ENCODE measurements around the gene MINAR1. TPM values are rescaled to one million over a fixed set of nuclear protein-coding genes. Genes with fewer than 3 reads are reported as not detected.

Gene MINAR1, protein sequence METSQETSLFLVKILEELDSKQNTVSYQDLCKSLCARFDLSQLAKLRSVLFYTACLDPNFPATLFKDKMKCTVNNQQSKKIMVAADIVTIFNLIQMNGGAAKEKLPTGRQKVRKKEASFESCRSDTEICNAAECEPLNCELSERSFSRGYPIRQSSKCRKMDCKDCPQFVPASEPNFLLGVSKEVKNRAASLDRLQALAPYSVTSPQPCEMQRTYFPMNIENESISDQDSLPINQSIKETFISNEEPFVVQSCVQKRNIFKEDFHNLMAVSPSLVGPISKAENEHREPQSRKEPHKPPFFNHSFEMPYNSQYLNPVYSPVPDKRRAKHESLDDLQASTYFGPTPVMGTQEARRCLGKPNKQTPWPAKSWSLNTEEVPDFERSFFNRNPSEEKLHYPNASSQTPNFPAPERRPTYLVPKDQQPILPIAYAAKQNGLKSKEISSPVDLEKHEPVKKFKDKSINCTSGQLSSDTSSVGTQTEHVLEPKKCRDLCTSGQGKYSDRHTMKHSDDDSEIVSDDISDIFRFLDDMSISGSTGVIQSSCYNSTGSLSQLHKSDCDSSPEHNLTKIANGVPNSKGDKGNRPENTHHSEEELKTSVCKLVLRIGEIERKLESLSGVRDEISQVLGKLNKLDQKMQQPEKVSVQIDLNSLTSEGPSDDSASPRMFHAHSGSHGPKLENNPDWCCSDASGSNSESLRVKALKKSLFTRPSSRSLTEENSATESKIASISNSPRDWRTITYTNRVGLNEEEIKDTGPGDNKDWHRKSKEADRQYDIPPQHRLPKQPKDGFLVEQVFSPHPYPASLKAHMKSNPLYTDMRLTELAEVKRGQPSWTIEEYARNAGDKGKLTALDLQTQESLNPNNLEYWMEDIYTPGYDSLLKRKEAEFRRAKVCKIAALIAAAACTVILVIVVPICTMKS
- 0.17 TPM for polyA plus RNA-seq (2012; ENCODE audit: missing spikeins)

DNA sequence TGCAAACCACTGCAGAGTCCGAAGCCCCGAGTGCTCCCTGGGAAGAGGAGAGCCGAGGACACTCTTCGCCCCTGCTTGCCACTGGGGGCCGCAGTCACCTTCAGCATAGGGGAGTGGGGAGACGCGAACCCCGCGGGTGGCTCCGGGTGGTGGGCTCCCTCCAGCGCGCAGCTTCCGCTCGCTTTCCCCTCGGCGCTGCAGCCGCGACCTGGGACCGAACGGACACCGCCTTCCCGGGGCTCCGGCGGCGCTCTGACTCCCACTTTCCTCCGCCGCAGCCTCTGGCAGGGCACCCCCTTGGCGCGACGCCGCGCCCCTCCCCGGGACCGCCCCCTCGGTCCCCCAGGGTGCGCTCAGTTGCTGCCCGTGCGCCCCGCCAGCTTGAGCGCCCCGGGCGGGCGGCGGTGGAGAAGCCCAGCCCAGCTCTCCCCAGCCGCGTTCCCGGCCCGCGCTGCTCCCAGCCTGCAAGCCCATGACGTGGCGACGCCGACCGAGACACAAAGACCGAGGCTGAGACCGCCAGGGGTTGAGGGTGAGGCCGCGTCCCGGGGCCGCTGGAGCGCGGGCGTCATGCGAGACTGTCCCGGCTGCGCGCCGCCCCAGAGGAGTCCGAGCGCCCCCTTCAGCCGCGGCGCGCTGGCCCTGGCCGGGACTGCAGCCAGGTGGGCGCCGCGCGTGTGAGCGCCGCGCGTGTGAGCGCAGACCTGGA lies at the start of gene MINAR1:
TSS of gene MINAR1 (plus strand) at position 701 of the 709 bp plus-strand sequence. CDS start 23,812 bp downstream, outside the sequence.
- FAIRE-seq = no peak

DNA sequence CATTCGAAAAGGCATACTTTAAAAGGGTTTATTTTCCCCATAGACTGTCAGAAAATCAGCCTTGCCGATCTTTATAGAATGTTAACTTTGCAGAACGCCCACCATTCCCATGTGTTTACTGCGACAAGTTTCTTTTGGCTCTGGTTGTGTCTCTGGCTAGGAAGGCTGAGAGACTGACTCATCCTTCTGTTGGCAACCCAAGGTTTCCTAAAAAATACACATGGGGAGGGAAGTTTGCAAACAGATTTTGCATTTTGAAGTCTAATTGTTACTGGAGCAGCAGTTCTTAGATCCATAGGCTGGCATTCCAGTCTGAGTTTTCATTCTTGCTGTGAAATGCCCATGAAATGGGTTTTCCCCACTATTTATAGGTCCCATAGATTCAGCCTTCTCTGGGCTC lies 37.9 kb upstream of the MINAR1 start:
- no peak for DNase-seq (ENCODE audit: insufficient read length)
- FAIRE-seq = no peak
- no peak for TF ChIP-seq POLR2A (IDR thresholded peaks at IDR 0.05; ENCODE audit: low read depth, low read length)
- no peak for TF ChIP-seq TAF1 (IDR thresholded peaks at IDR 0.05; ENCODE audit: borderline replicate concordance, low read depth, low read length)
- TF ChIP-seq POLR2AphosphoS5 (IDR thresholded peaks at IDR 0.05; ENCODE audit: low read depth, low read length) = no peak

More for the DNA sequence above, at the start of gene MINAR1:
- no peak for TF ChIP-seq POLR2AphosphoS5 (IDR thresholded peaks at IDR 0.05; ENCODE audit: low read depth, low read length)
- TF ChIP-seq TAF1 (IDR thresholded peaks at IDR 0.05; ENCODE audit: borderline replicate concordance, low read depth, low read length) = no peak
- TF ChIP-seq POLR2A (IDR thresholded peaks at IDR 0.05; ENCODE audit: low read depth, low read length) = no peak
- DNase-seq (ENCODE audit: insufficient read length) = no peak

DNA sequence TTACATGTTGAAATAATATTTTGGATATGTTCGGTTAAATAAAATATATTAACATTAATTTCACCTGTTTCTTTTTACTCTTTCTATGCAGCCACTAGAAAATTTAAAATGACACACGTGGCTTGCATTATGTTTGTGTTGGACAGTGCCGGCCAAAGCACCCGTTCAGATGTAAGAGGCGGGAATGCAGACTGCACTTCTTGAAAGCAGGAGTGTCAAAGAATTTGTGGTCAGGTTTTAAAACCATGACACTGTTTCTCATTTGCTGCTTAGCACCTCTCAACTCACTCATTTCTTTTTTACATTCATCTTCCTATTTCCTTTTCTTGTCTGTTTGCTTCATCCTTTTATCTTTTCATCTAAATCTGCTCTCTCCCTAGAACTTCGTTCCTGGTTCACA lies 35.3 kb upstream of the MINAR1 start:
- FAIRE-seq = no peak
- TF ChIP-seq POLR2A (IDR thresholded peaks at IDR 0.05; ENCODE audit: low read depth, low read length) (no peak), POLR2AphosphoS5 (IDR thresholded peaks at IDR 0.05; ENCODE audit: low read depth, low read length) (no peak), TAF1 (IDR thresholded peaks at IDR 0.05; ENCODE audit: borderline replicate concordance, low read depth, low read length) (no peak)

DNA sequence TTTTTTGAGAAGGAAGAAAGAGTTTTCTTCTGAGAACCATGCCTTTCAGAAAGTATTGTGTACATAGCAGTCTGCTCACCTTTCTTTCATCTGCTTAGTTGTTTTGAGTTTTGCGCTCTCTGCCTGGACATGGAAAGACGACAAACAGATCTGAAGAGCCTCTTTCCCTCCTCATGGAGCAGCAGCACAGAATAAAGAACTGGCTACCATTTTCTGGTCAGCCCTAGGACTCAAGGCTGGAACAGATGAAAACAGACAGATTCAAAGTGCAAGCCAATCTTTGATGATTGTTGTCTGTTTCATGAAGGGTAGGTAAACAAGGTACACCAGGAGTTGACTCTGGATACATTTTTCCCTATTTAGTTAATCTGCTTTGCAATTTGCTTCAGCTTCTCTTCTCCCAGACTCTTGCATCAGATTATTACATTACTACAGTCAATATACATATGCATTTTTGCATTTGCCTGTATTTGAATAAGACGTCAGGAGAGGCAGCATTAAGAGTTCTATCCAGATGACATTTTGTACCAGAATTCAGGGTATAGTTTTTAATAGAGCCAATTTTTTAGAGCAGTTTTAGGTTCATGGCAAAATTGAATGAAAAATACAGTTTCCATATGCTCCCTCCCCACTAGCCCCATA lies 34.7 kb upstream of the MINAR1 start:
- FAIRE-seq = no peak
- TF ChIP-seq POLR2A (IDR thresholded peaks at IDR 0.05; ENCODE audit: low read depth, low read length) (no peak), POLR2AphosphoS5 (IDR thresholded peaks at IDR 0.05; ENCODE audit: low read depth, low read length) (no peak), TAF1 (IDR thresholded peaks at IDR 0.05; ENCODE audit: borderline replicate concordance, low read depth, low read length) (no peak)
- no peak for DNase-seq (ENCODE audit: insufficient read length)

More for the DNA sequence above, 35.3 kb upstream of the MINAR1 start:
- DNase-seq (ENCODE audit: insufficient read length) = no peak

DNA sequence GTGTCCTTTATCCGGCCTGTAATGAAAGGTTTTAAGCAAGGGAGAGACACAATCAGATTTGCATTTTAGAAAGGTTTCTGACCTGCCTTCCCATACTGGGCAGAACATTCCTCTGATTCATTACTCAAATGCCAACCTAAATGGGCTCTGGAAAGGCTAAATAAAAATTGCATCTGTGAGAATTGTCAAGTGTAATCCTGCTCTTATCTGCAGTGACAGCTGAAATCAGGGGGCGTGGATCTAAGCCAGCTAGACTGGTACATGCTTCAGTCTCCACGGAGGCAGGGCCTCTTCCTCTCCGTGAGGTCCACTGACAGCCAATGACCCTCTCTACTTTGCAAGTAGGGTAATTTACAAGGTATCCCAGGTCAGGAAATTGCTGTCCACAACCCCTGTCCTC lies 32.5 kb upstream of the MINAR1 start:
- DNase-seq (ENCODE audit: insufficient read length) = no peak
- no peak for FAIRE-seq
- TF ChIP-seq POLR2AphosphoS5 (IDR thresholded peaks at IDR 0.05; ENCODE audit: low read depth, low read length) (no peak), TAF1 (IDR thresholded peaks at IDR 0.05; ENCODE audit: borderline replicate concordance, low read depth, low read length) (no peak), POLR2A (IDR thresholded peaks at IDR 0.05; ENCODE audit: low read depth, low read length) (no peak)

DNA sequence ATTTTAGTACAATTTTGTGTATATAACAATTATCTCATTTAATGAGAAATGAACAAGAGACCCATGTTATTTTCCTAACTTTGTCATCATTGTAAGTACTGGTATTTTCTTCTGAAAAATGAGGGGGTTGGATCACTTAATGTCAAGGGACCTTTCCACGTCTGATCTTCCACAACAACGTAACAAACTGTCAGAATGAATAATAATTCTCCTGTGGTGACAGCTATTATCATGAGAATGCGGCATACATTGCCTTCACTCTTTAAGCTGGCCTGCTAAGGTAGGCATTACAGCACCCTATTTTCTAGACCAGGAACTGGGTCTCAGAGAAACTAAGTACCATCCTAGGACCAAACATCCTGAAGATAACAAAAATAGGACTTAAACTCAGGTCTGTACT lies 31.5 kb upstream of the MINAR1 start:
- FAIRE-seq = no peak
- no peak for DNase-seq (ENCODE audit: insufficient read length)
- TF ChIP-seq TAF1 (IDR thresholded peaks at IDR 0.05; ENCODE audit: borderline replicate concordance, low read depth, low read length) (no peak), POLR2AphosphoS5 (IDR thresholded peaks at IDR 0.05; ENCODE audit: low read depth, low read length) (no peak), POLR2A (IDR thresholded peaks at IDR 0.05; ENCODE audit: low read depth, low read length) (no peak)

DNA sequence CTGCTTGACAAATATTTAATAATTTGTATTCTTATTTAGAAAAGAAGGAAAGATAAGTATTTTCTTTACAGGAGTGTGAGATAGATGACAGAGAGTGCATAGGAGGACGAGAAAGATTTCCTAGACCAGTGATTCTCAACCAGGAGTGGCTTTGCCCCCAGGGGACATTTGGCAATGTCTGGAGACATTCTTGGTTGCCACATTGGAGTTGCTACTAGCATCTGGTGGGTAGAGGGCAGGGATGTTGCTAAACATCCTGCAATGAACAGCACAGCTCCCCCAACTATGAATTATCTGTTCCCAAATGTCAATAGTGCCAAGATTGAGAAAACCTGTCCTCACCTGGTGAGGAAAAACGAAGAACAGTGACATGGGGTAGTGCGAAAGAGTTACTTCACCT lies 30.8 kb upstream of the MINAR1 start:
- DNase-seq (ENCODE audit: insufficient read length) (no peak), FAIRE-seq (no peak)
- no peak for TF ChIP-seq POLR2A (IDR thresholded peaks at IDR 0.05; ENCODE audit: low read depth, low read length)
- no peak for TF ChIP-seq POLR2AphosphoS5 (IDR thresholded peaks at IDR 0.05; ENCODE audit: low read depth, low read length)

DNA sequence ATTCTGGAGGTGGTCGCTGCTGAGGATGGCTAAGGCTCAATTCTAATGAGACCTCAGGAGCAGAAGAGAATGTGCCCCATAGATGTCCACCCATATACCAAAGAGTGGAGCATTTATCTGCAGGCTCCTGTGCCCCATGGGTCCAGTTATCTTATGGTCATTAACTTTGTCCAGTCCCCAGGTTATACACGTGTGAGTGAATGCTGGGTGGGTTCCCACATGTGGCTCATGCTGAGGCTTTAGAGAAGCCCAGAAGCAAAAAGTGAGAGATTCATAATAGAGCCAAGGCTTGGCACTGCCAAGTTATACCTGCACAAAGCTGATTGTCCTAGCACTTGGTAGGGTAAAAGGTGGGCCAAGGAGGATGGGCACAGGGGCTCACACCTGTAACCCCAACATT lies 30.0 kb upstream of the MINAR1 start:
- TF ChIP-seq POLR2AphosphoS5 (IDR thresholded peaks at IDR 0.05; ENCODE audit: low read depth, low read length) (no peak), POLR2A (IDR thresholded peaks at IDR 0.05; ENCODE audit: low read depth, low read length) (no peak), TAF1 (IDR thresholded peaks at IDR 0.05; ENCODE audit: borderline replicate concordance, low read depth, low read length) (no peak)
- no peak for FAIRE-seq
- DNase-seq (ENCODE audit: insufficient read length) = no peak

DNA sequence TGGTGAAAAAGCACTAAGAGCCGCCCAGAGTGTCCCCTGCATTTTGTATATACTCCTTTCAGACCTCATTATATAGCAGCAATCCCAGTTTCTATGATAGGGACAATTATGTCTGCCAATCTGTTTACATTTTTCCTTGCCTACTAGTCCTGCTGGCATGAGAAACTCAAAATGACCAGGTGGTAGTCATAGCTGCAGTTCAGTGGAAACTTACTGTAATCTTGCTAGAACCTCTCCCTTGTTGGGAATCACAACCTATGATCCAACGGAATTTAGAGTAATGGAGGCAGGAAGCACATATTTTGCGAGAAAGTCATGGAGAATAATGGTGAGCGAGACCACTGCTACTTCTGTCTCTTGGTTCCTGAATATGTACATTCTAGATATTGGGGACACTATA lies 28.6 kb upstream of the MINAR1 start:
- DNase-seq (ENCODE audit: insufficient read length) = no peak
- no peak for TF ChIP-seq TAF1 (IDR thresholded peaks at IDR 0.05; ENCODE audit: borderline replicate concordance, low read depth, low read length)
- TF ChIP-seq POLR2A (IDR thresholded peaks at IDR 0.05; ENCODE audit: low read depth, low read length) = no peak
- no peak for FAIRE-seq

DNA sequence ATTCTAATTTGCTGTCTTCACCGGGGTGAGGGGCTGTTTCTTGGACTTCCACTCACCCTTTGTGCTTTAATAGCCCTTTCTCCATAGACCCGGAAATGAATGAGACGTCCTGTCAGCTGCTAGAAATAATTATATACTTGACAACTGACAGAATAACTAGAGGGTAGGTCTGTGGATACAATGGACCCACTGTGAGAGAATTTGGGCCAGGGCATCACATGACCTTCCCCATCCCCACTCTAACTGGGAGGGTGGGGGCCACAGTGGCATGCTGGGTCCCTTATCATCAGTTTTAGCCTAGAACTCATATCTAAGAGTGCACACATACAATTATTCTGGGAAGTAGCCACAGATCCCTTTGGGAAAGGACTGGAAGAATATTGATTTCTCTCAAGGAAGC lies 25.9 kb upstream of the MINAR1 start:
- DNase-seq (ENCODE audit: insufficient read length) (no peak), FAIRE-seq (no peak)
- TF ChIP-seq POLR2AphosphoS5 (IDR thresholded peaks at IDR 0.05; ENCODE audit: low read depth, low read length) = no peak
- TF ChIP-seq TAF1 (IDR thresholded peaks at IDR 0.05; ENCODE audit: borderline replicate concordance, low read depth, low read length) = no peak
- no peak for TF ChIP-seq POLR2A (IDR thresholded peaks at IDR 0.05; ENCODE audit: low read depth, low read length)

DNA sequence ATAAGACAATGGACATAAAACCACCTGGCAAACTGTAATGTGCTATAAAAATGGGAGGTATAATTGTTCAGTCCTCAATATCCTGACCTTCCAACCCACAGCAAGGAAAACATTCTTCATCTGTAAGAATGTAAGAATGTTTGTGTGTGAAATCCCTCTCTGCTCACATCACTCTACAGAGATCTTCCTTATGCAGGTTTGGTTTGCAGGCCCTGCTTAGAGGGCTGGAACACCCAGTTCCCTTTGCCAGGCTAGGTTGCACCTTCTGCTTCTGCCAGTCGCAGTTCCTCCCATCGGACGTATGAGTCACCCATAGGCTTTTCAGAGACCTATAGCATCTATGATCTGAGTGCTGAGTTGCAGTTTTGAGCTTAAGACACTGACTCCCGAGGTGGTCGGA lies 24.1 kb upstream of the MINAR1 start:
- FAIRE-seq (no peak), DNase-seq (ENCODE audit: insufficient read length) (no peak)
- TF ChIP-seq POLR2A (IDR thresholded peaks at IDR 0.05; ENCODE audit: low read depth, low read length) = no peak
- no peak for TF ChIP-seq TAF1 (IDR thresholded peaks at IDR 0.05; ENCODE audit: borderline replicate concordance, low read depth, low read length)
- TF ChIP-seq POLR2AphosphoS5 (IDR thresholded peaks at IDR 0.05; ENCODE audit: low read depth, low read length) = no peak
